HG03378 (cell line): ENCODE results near the gene SLC16A5.

Source experiments
- ATAC-seq: cut with Tn5 transposase; IDR thresholded peaks from one replicate; pipeline ENCODE4 v1.9.1; 2021; ENCODE audit warnings: mild to moderate bottlenecking, moderate library complexity; ENCODE audit not compliant: unreplicated experiment

Gene SLC16A5

DNA sequence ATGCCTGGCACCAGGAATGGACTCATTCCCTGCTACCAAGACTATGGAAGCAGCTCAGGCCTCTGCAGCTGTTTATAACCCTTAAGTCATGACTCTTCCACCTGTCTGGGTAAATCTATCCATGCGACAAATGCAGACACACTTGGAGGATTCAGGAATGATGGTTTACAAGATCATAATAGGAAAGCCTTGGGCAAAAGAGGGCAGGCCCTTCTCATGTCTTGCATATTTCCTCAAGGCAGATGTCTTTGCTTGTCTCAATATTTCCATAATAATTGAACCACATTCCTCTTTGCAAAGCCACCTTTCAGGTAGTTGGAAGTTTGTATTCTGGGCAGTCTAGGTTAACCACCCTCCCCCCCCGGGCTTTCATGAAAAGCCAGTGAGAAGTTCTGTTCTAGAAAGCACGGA lies 67.4 kb downstream of the SLC16A5 start:
- ATAC-seq, result no peak
